ENCODE measurements around the gene ACY1. TPM values are rescaled to one million over a fixed set of nuclear protein-coding genes. Genes with fewer than 3 reads are reported as not detected.

ACY1 gene
- total and polyA plus RNA-seq, 2 donors (not counting 3 experiments of a cell fraction or from before 2014, with no cell fraction given) = 13.4 to 32.9 TPM

DNA sequence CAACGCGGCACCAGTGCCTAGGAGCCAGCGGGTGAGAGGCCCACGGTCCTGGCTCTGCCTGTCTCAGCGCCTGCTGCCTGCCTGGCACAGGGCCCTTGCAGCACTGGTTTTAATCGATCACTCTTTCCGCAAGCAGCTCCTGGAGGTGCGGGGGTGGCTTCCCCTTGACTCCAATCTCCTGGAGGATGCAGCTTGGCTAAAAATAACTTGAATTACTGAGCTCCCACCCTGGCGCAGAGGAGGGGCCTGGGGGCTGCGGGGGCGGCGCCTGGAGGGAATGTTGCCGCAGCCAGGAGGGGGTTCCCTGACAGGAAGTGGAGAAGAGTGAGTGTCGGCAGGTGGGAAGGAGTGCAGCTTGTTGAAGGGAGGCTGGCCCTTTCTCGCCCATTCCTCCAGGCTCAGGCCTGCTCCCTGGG, 22.2 kb downstream of the ACY1 start:
- H3K36me3 ChIP-seq (ENCODE audit: control insufficient read depth in 2 of 2, extremely low read depth in 1 of 2, insufficient read depth in 2 of 2, low read length in 2 of 2) = no peaks in the 10 kb centered on the region
- no peaks in the 10 kb centered on the region for H3K27me3 ChIP-seq (ENCODE audit: control insufficient read depth in 2 of 2, insufficient read depth in 2 of 2, low read length in 2 of 2)
- peaks cover 8% of the 10 kb centered on the region for H3K4me1 ChIP-seq (ENCODE audit: control insufficient read depth, extremely low read depth, insufficient read depth, low read length)
- H3K4me2 ChIP-seq (ENCODE audit: insufficient read depth, low read length) = no peak overlapping the region
- H3K9me3 ChIP-seq (replicated peaks; ENCODE audit: control insufficient read depth, insufficient read depth, low read length) = no peaks in the 10 kb centered on the region
- BruUV-seq (replicated peaks) = no TSS peak
- CTCF ChIA-PET = interaction anchor here (0.8 to 10.4 kb wide), 7 partner anchors 10 to 149 kb away, joined by 3 to 260 read pairs (median 14); partner anchors contain the start of genes DUSP7 and POC1A
- H3K9me1 ChIP-seq (replicated peaks; ENCODE audit: control insufficient read depth, extremely low read depth, insufficient read depth, low read length) = no peaks in the 10 kb centered on the region
- H3K9ac ChIP-seq (replicated peaks; ENCODE audit: extremely low read depth, insufficient read depth, low read length) = no peak overlapping the region
- FAIRE-seq = no peak
- dilution Hi-C loops (cut with MboI; ENCODE audit: extremely low pct_ligation_motif_present, low sequenced_read_pairs) (no loop called here), intact Hi-C loops (cut with micrococcal nuclease) (no loop called here)
- no peak overlapping the region for H3K27ac ChIP-seq (ENCODE audit: insufficient read depth, low read depth, low read length)
- peak overlapping the region; percentile 58 for H2AFZ ChIP-seq (ENCODE audit: low read depth, low read length)
- no peak overlapping the region for H3K4me3 ChIP-seq (replicated peaks in 1 of 3; ENCODE audit: insufficient read depth in 1 of 3, low read depth in 1 of 3, low read length in 3 of 3)
- POLR2A ChIA-PET = no interaction called here
- peak; percentile 53 for DNase-seq (ENCODE audit: low read depth, low spot score)
- no peaks in the 10 kb centered on the region for H4K20me1 ChIP-seq (replicated peaks; ENCODE audit: control insufficient read depth, extremely low read depth, insufficient read depth, low read length)
- TF ChIP-seq EZH2 (IDR thresholded peaks at IDR 0.05; ENCODE audit: borderline replicate concordance, low read depth, low read length, severe bottlenecking) (no peak), MYC (IDR thresholded peaks at IDR 0.05; ENCODE audit: low read depth, low read length) (no peak), GATA2 (IDR thresholded peaks at IDR 0.05; ENCODE audit: insufficient read depth, insufficient read length, low read depth, low read length) (no peak), FOS (IDR thresholded peaks at IDR 0.05; ENCODE audit: borderline replicate concordance, insufficient read depth, low read length) (no peak), MAX (IDR thresholded peaks at IDR 0.05; ENCODE audit: insufficient read depth, insufficient read length) (no peak), POLR2AphosphoS5 (IDR thresholded peaks at IDR 0.05; ENCODE audit: insufficient read depth, low read depth, low read length) (no peak), JUN (IDR thresholded peaks at IDR 0.05; ENCODE audit: borderline replicate concordance, insufficient read depth, insufficient read length, low read depth) (no peak), POLR2A (IDR thresholded peaks at IDR 0.05; ENCODE audit: low read depth, low read length) (no peak)
- TF ChIP-seq, protein P1, sequence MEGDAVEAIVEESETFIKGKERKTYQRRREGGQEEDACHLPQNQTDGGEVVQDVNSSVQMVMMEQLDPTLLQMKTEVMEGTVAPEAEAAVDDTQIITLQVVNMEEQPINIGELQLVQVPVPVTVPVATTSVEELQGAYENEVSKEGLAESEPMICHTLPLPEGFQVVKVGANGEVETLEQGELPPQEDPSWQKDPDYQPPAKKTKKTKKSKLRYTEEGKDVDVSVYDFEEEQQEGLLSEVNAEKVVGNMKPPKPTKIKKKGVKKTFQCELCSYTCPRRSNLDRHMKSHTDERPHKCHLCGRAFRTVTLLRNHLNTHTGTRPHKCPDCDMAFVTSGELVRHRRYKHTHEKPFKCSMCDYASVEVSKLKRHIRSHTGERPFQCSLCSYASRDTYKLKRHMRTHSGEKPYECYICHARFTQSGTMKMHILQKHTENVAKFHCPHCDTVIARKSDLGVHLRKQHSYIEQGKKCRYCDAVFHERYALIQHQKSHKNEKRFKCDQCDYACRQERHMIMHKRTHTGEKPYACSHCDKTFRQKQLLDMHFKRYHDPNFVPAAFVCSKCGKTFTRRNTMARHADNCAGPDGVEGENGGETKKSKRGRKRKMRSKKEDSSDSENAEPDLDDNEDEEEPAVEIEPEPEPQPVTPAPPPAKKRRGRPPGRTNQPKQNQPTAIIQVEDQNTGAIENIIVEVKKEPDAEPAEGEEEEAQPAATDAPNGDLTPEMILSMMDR (IDR thresholded peaks at IDR 0.05; ENCODE audit: extremely low read depth in 1 of 2, insufficient read depth in 1 of 2, low read depth in 1 of 2, low read length in 2 of 2) = no peak
- H3K79me2 ChIP-seq (ENCODE audit: control insufficient read depth, insufficient read depth, low read length) = no peaks in the 10 kb centered on the region

Measured in endothelial cell of umbilical vein (primary cell).